ENCODE results near the gene NT5DC1. TPM values are rescaled to one million over a fixed set of nuclear protein-coding genes. Genes with fewer than 3 reads are reported as not detected.

The NT5DC1 gene
- total RNA-seq, 1 experiment from 2014 or later = 37.9 TPM

DNA sequence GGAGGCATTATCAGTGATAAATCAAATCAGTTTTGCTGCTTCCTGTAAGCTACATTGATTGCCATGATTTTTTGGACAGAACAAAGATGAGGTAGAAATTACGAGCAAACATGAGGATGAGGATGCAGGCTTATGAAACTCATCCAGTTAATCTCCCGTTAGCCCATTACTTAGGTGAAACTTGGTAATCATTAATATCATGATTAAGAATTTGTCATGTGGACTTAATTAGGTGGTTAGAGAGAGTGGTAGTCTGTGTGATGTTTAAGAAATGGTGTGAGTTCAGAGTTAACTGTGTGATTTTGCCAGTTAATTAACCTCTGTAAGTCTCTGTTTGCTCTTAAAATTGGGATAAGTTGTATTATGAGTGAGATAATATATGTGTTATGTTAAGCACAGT lies 91.2 kb downstream of the NT5DC1 start:
- ChIA-PET CTCF (no interaction called here), POLR2A (ENCODE audit: low non-redundant PET) (no interaction called here)
- Histone ChIP-seq H3K9me3 (ENCODE audit: low read depth, low read length, poor library complexity, severe bottlenecking) (no peaks in the 10 kb centered on the region), H3K4me1 (ENCODE audit: insufficient read depth, low read length, poor library complexity, severe bottlenecking) (no peaks in the 10 kb centered on the region), H3K36me3 (ENCODE audit: insufficient read depth, low read length, poor library complexity, severe bottlenecking) (no peaks in the 10 kb centered on the region), H3K4me3 (ENCODE audit: low read depth, low read length, poor library complexity, severe bottlenecking) (no peak overlapping the region), H3K27ac (ENCODE audit: low read depth, low read length, poor library complexity, severe bottlenecking) (no peak overlapping the region), H3K27me3 (replicated peaks; ENCODE audit: insufficient read depth, low read depth, low read length, poor library complexity) (no peaks in the 10 kb centered on the region)
- BruUV-seq (replicated peaks) = no TSS peak
- TF ChIP-seq, protein P1, sequence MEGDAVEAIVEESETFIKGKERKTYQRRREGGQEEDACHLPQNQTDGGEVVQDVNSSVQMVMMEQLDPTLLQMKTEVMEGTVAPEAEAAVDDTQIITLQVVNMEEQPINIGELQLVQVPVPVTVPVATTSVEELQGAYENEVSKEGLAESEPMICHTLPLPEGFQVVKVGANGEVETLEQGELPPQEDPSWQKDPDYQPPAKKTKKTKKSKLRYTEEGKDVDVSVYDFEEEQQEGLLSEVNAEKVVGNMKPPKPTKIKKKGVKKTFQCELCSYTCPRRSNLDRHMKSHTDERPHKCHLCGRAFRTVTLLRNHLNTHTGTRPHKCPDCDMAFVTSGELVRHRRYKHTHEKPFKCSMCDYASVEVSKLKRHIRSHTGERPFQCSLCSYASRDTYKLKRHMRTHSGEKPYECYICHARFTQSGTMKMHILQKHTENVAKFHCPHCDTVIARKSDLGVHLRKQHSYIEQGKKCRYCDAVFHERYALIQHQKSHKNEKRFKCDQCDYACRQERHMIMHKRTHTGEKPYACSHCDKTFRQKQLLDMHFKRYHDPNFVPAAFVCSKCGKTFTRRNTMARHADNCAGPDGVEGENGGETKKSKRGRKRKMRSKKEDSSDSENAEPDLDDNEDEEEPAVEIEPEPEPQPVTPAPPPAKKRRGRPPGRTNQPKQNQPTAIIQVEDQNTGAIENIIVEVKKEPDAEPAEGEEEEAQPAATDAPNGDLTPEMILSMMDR (conservative IDR thresholded peaks at IDR 0.05; ENCODE audit: low read depth, low read length) = no peak
- TF ChIP-seq EZH2 (IDR thresholded peaks at IDR 0.05; ENCODE audit: borderline replicate concordance, low read depth, low read length, poor library complexity, severe bottlenecking) = no peak
- no peak for DNase-seq (ENCODE audit: low spot score)
- intact Hi-C loops (cut with micrococcal nuclease; ENCODE audit: unreplicated experiment) = no loop called here

DNA sequence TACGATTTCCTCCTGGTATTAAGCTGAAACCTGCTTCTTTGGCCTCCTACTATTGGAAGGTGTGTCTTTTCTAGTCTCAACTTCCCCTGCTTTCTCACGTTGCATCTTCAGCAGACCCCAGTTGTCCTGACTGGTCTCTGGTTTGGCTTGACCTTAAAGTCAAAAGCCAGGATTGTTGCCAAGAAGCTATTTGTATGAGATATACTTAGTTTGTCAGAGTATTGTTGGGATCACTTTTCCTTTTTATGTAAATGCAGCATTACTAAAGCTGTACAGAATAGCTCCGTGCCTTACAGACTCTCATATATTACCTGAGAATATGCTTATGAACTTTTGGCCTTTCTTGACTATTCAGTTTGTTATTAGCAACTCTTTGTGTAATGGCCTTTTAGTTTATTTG lies 92.1 kb downstream of the NT5DC1 start:
- H3K27me3 ChIP-seq (replicated peaks; ENCODE audit: insufficient read depth, low read depth, low read length, poor library complexity) = no peaks in the 10 kb centered on the region
- no peaks in the 10 kb centered on the region for H3K4me1 ChIP-seq (ENCODE audit: insufficient read depth, low read length, poor library complexity, severe bottlenecking)
- ChIA-PET POLR2A (ENCODE audit: low non-redundant PET) (no interaction called here), CTCF (no interaction called here)
- TF ChIP-seq EZH2 (IDR thresholded peaks at IDR 0.05; ENCODE audit: borderline replicate concordance, low read depth, low read length, poor library complexity, severe bottlenecking) = no peak
- TF ChIP-seq, protein P1 (conservative IDR thresholded peaks at IDR 0.05; ENCODE audit: low read depth, low read length) = no peak
- no peaks in the 10 kb centered on the region for H3K9me3 ChIP-seq (ENCODE audit: low read depth, low read length, poor library complexity, severe bottlenecking)
- no peaks in the 10 kb centered on the region for H3K36me3 ChIP-seq (ENCODE audit: insufficient read depth, low read length, poor library complexity, severe bottlenecking)
- DNase-seq (ENCODE audit: low spot score) = no peak
- no TSS peak for BruUV-seq (replicated peaks)
- intact Hi-C loops (cut with micrococcal nuclease; ENCODE audit: unreplicated experiment) = no loop called here
- no peak overlapping the region for H3K27ac ChIP-seq (ENCODE audit: low read depth, low read length, poor library complexity, severe bottlenecking)
- H3K4me3 ChIP-seq (ENCODE audit: low read depth, low read length, poor library complexity, severe bottlenecking) = no peak overlapping the region

DNA sequence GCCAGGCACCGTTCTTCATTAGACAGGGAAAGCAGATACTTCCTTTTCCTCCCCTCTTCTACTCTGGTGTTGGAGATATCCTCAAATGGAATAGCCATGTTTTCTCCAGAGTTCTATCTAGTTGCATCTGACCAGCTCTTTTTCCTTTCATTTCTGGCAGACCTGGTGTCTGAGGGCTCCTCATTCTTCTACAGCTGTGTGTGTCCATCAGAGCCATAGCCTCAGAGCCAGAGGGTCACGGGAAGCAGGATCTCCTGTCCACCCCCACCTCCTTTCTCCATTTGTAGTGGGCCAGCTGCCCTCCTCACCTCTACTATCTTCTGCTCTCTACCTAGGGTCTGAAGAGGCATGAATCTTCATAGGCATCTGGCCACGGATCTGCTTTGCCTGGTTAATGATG lies 96.2 kb downstream of the NT5DC1 start:
- no TSS peak for BruUV-seq (replicated peaks)
- ChIA-PET CTCF (no interaction called here), POLR2A (ENCODE audit: low non-redundant PET) (no interaction called here)
- Histone ChIP-seq H3K9me3 (ENCODE audit: low read depth, low read length, poor library complexity, severe bottlenecking) (no peaks in the 10 kb centered on the region), H3K36me3 (ENCODE audit: insufficient read depth, low read length, poor library complexity, severe bottlenecking) (no peaks in the 10 kb centered on the region), H3K4me1 (ENCODE audit: insufficient read depth, low read length, poor library complexity, severe bottlenecking) (no peaks in the 10 kb centered on the region), H3K27me3 (replicated peaks; ENCODE audit: insufficient read depth, low read depth, low read length, poor library complexity) (no peaks in the 10 kb centered on the region), H3K4me3 (ENCODE audit: low read depth, low read length, poor library complexity, severe bottlenecking) (no peak overlapping the region), H3K27ac (ENCODE audit: low read depth, low read length, poor library complexity, severe bottlenecking) (no peak overlapping the region)
- no peak for TF ChIP-seq EZH2 (IDR thresholded peaks at IDR 0.05; ENCODE audit: borderline replicate concordance, low read depth, low read length, poor library complexity, severe bottlenecking)
- TF ChIP-seq, protein P1 (conservative IDR thresholded peaks at IDR 0.05; ENCODE audit: low read depth, low read length) = no peak
- intact Hi-C loops (cut with micrococcal nuclease; ENCODE audit: unreplicated experiment) = no loop called here
- DNase-seq (ENCODE audit: low spot score) = no peak
